GM20000 (cell line): ENCODE data around the gene PRDM16.

Experiments used
- DNase-seq: peaks from one replicate; pipeline ENCODE4 v3.0.0; 2012; ENCODE audit warnings: low spot score
- CTCF ChIP-seq: IDR thresholded peaks from 2 replicates; pipeline ENCODE4 v1.5.1; 2012; ENCODE audit warnings: mild to moderate bottlenecking, control low read depth; ENCODE audit errors: extremely low read depth, missing control alignments

The PRDM16 gene

DNA sequence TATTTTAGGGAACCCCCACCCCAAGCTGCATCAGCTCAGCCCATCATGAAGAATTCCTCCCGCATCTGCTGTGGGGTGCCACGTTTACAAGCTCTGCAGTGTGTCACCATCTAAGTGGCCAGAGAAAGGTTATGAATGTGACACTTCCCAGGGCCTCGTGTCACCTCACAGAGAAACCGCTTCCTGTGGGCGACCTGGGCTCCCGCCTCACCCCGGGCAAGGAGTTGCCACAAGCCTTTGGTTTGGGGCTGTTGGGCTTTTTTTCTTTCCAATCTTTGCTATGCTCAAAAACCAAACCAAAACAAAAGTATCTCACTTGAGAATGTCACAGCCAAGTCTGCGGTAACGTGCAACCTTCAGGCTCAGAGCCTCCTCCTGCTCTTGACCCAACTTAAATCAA, 303.3 kb downstream of the PRDM16 start:
- no peak for DNase-seq
- no peak for TF ChIP-seq CTCF

DNA sequence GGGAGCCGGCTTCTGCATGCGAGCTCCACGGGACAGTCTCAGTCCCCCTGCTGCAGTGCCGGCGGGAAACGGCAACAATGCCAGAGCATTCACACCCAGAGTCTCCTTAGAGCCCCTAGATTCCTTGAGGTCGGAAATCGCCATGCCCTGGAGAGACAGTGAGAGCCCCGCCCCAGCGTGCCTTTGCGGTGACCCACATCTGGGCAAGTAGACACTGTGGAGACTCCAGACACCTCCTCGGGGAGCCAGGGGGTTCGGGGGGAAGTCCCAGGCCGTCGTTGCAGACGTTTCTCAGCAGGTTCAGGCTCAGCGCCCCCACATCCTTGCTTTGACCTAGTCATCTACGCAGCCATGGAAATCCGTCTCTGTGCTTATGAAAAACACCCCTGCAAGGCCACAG, 304.2 kb downstream of the PRDM16 start:
- DNase-seq: no peak
- TF ChIP-seq CTCF: no peak

DNA sequence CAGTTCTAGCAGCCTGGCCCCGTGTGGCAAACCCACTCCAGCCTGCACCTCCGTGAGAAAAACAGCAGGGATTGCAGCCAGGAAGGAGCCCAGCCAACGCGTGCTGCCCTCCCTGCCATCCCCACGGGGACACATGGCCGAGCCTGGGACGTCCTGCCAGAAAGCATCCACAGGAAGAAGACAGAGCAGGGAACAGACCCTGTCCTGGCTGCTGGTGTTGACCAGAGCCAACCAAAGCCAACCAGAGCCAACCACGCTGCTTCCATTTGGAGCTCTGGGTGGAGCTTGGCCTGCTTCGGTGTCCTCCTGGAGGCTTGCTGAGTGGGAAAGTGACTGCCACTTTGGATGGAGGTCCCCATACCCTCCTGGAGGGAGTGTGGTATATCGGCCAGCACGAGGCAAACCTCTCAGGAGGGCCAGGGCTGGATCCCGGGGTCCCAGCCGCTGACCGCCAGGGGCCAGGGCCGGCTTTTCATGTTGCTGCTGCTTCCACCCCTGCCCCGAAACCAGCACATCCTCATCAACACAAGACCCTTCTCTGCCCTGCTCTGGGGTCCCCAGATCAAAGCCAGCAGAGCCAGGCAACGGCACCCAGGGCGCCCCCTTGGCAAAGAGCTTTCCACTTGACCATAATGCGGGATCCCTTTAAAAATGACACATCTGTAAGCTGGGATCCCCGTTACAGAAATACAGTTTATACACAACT, 304.9 kb downstream of the PRDM16 start:
- no peak for DNase-seq
- no peak for TF ChIP-seq CTCF

- DNase-seq: no peak
- no peak for TF ChIP-seq CTCF
Observed at GRCh38 chr1:3375245-3375644, 306.2 kb downstream of the PRDM16 start.

DNA sequence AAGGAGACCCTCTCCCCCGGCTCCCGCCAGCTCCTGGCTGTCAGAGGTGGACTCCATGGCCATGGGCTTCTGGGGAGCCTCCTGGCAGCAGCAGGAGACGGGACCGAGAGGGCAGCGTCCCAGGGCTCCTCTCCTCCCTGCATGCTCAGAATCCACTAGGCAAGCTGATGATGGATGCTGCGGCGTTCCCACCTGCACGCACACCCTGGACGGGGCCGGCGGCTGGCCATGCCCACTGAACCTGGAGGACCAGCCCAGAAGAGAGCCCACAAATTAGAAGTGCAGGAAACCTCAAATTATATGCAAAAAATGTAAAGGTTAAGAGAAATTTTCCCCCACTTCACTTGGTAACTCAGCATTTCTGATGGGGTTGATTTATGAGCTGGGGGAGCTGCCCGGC, 308.2 kb downstream of the PRDM16 start:
- no peak for TF ChIP-seq CTCF
- DNase-seq: no peak

DNA sequence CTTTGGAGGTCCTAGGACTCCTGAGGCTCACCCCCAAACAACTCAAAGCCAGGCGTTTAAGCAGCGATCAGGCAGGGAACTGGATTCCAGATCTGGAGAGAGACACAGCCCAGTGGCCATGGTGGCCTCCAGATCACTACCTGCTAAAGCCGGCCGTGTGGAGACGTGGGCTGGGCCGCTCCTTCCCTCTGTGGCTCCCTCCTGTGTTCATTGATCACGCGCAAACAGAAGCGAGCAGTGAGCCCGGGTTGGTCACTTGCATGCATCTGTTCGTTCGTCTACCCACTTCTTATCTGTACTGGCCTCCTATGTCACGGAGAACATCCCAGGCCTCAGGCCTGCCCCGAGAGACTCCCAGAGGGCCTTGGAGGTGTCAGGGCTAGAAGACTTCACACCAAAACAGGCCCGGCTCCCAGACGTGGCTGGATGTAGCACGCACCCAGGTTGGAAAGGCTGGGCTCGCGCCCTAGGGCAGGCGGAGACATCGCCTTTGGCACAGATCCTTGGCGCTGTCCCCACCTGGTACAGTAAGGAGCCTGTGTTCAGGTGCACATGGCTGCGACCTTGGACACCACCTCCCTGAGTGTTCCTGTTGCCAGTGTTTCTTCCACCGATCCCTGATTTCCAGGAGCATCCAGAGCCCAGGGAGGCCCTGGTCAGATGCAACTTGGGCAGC, 308.7 kb downstream of the PRDM16 start:
- DNase-seq: no peak
- TF ChIP-seq CTCF: no peak

DNA sequence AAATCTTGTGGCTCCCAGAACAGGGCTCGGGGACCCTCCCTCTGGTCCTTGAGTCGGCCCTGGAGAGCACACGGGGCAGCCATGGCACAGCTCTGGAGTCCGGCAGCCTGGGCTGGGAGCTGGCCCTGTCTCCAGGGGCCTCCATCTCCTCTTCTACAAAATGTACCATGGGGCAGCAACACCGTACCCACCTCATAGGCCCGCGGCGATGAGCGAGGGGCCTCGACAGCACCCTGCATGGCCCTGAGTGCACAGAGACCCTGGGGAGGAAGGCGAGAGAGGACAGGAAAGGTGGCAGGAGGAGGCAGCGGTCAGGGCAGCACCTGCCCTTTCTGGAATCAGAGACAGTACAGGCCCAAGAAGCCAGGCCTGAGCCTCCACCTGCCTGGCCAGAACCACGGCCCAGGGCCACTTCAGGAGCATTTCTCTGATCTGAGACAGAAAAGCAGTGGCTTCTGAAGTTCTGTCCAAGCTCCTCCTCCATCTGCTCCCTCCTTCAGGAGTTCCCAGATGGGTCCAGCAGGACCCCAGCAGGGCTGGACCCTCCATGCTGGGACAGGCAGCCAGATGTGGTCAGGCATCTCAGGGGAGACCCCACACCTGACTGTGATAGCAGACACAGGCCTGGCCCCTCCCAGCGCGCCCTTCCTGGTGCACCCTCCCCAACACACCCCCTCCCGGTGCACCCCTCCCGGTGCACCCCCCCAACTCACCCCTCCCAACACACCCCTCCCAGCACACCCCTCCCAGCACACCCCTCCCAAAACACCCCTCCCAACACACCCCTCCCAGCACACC, 309.6 kb downstream of the PRDM16 start:
- no peak for TF ChIP-seq CTCF
- DNase-seq: no peak
